ENCODE data around the gene TAF6. TPM values are rescaled to one million over a fixed set of nuclear protein-coding genes. Genes with fewer than 3 reads are reported as not detected.

Gene TAF6
- total RNA-seq, 1 experiment from 2014 or later: 29.7 TPM

- DNase-seq (ENCODE audit: low read depth): peak; percentile 81
- in situ Hi-C loops (cut with HindIII; ENCODE audit: low pct_unique_long_range_greater_than_20kb, low sequenced_read_pairs): no loop called here
Observed at GRCh38 chr7:100126931-100127865, 8.0 kb upstream of the TAF6 start, which contains the start of gene MBLAC1. TSS of gene MBLAC1 (plus strand) at chr7:100126967. CDS start at chr7:100127396, 429 bp downstream.

GRCh38 chr7:100126239-100126930, 7.2 kb upstream of the TAF6 start:
- DNase-seq (ENCODE audit: low read depth): no peak
- in situ Hi-C loops (cut with HindIII; ENCODE audit: low pct_unique_long_range_greater_than_20kb, low sequenced_read_pairs): no loop called here

- in situ Hi-C loops (cut with HindIII; ENCODE audit: low pct_unique_long_range_greater_than_20kb, low sequenced_read_pairs): no loop called here
- DNase-seq (ENCODE audit: low read depth): no peak
Observed at GRCh38 chr7:100124301-100125230, 5.4 kb upstream of the TAF6 start.

GRCh38 chr7:100122568-100122967, 3.4 kb upstream of the TAF6 start:
- DNase-seq (ENCODE audit: low read depth): no peak
- in situ Hi-C loops (cut with HindIII; ENCODE audit: low pct_unique_long_range_greater_than_20kb, low sequenced_read_pairs): no loop called here

- in situ Hi-C loops (cut with HindIII; ENCODE audit: low pct_unique_long_range_greater_than_20kb, low sequenced_read_pairs): no loop called here
- DNase-seq (ENCODE audit: low read depth): no peak
Observed at GRCh38 chr7:100122067-100122466, 2.9 kb upstream of the TAF6 start.

GRCh38 chr7:100120733-100121036, 1.5 kb upstream of the TAF6 start:
- in situ Hi-C loops (cut with HindIII; ENCODE audit: low pct_unique_long_range_greater_than_20kb, low sequenced_read_pairs): no loop called here
- DNase-seq (ENCODE audit: low read depth): no peak

- in situ Hi-C loops (cut with HindIII; ENCODE audit: low pct_unique_long_range_greater_than_20kb, low sequenced_read_pairs): no loop called here
- no peak for DNase-seq (ENCODE audit: low read depth)
Observed at GRCh38 chr7:100119970-100120732, 993 bp upstream of the TAF6 start.

- no peak for DNase-seq (ENCODE audit: low read depth)
- in situ Hi-C loops (cut with HindIII; ENCODE audit: low pct_unique_long_range_greater_than_20kb, low sequenced_read_pairs): no loop called here
Observed at GRCh38 chr7:100118388-100119071, 628 bp downstream of the TAF6 start.

- in situ Hi-C loops (cut with HindIII; ENCODE audit: low pct_unique_long_range_greater_than_20kb, low sequenced_read_pairs): no loop called here
- DNase-seq (ENCODE audit: low read depth): no peak
Observed at GRCh38 chr7:100115026-100115425, 4.1 kb downstream of the TAF6 start.

GRCh38 chr7:100111914-100112313, 7.2 kb downstream of the TAF6 start:
- no peak for DNase-seq (ENCODE audit: low read depth)
- in situ Hi-C loops (cut with HindIII; ENCODE audit: low pct_unique_long_range_greater_than_20kb, low sequenced_read_pairs): no loop called here

- DNase-seq (ENCODE audit: low read depth): no peak
- in situ Hi-C loops (cut with HindIII; ENCODE audit: low pct_unique_long_range_greater_than_20kb, low sequenced_read_pairs): no loop called here
Observed at GRCh38 chr7:100111156-100111555, 8.0 kb downstream of the TAF6 start.

GRCh38 chr7:100109521-100110163, 9.5 kb downstream of the TAF6 start:
- no peak for DNase-seq (ENCODE audit: low read depth)
- in situ Hi-C loops (cut with HindIII; ENCODE audit: low pct_unique_long_range_greater_than_20kb, low sequenced_read_pairs): no loop called here

GRCh38 chr7:100107890-100108289, 11.3 kb downstream of the TAF6 start:
- in situ Hi-C loops (cut with HindIII; ENCODE audit: low pct_unique_long_range_greater_than_20kb, low sequenced_read_pairs): no loop called here
- DNase-seq (ENCODE audit: low read depth): no peak

GRCh38 chr7:100107125-100107737, 11.9 kb downstream of the TAF6 start:
- in situ Hi-C loops (cut with HindIII; ENCODE audit: low pct_unique_long_range_greater_than_20kb, low sequenced_read_pairs): no loop called here

GRCh38 chr7:100106633-100107032, 12.5 kb downstream of the TAF6 start:
- in situ Hi-C loops (cut with HindIII; ENCODE audit: low pct_unique_long_range_greater_than_20kb, low sequenced_read_pairs): no loop called here
- DNase-seq (ENCODE audit: low read depth): no peak

More at GRCh38 chr7:100107125-100107737, 11.9 kb downstream of the TAF6 start:
- no peak for DNase-seq (ENCODE audit: low read depth)

- no peak for DNase-seq (ENCODE audit: low read depth)
- in situ Hi-C loops (cut with HindIII; ENCODE audit: low pct_unique_long_range_greater_than_20kb, low sequenced_read_pairs): no loop called here
Observed at GRCh38 chr7:100105534-100105933, 13.6 kb downstream of the TAF6 start.
